ENCODE results near the gene FOXI2.

- TF ChIP-seq GATA2 (IDR thresholded peaks at IDR 0.05; ENCODE audit: low read depth, low read length) (no peak), GATA3 (IDR thresholded peaks at IDR 0.05; ENCODE audit: low read depth, low read length) (no peak)
Measured at GRCh38 chr10:127694580-127695193, 42.3 kb upstream of the FOXI2 start.
